Activated T-cell treated with anti-CD3 and anti-CD28 coated beads for 1 hour (primary cell): Measurements from ENCODE around the gene MTSS2.
"Not testable (repeated sequence)": the region's sequence is repeated elsewhere in the genome, so short reads cannot be mapped to it uniquely, and the experiment has no call there.

Source experiments
- DNase-seq: peaks from one replicate; pipeline ENCODE4 v3.0.0-alpha.2; 2020; ENCODE audit warnings: low read depth

The MTSS2 gene

GRCh38 chr16:70685061-70685937, 554 bp downstream of the MTSS2 start:
- DNase-seq, result no peak

GRCh38 chr16:70684146-70685060, 1.4 kb downstream of the MTSS2 start:
- no peak for DNase-seq

GRCh38 chr16:70683146-70683944, 2.5 kb downstream of the MTSS2 start:
- no peak for DNase-seq

GRCh38 chr16:70682239-70683145, 3.4 kb downstream of the MTSS2 start:
- DNase-seq, result no peak

- DNase-seq, result no peak
These were observed 4.2 kb downstream of the MTSS2 start for GRCh38 chr16:70681382-70682238.

GRCh38 chr16:70680495-70681381, 5.1 kb downstream of the MTSS2 start:
- DNase-seq, result no peak

GRCh38 chr16:70679671-70680494, 6.0 kb downstream of the MTSS2 start:
- DNase-seq, result no peak

GRCh38 chr16:70678898-70679670, 6.8 kb downstream of the MTSS2 start:
- DNase-seq, result no peak

GRCh38 chr16:70678121-70678897, 7.5 kb downstream of the MTSS2 start:
- no peak for DNase-seq

- no peak for DNase-seq
These were observed 8.2 kb downstream of the MTSS2 start for GRCh38 chr16:70677499-70678120.

DNA sequence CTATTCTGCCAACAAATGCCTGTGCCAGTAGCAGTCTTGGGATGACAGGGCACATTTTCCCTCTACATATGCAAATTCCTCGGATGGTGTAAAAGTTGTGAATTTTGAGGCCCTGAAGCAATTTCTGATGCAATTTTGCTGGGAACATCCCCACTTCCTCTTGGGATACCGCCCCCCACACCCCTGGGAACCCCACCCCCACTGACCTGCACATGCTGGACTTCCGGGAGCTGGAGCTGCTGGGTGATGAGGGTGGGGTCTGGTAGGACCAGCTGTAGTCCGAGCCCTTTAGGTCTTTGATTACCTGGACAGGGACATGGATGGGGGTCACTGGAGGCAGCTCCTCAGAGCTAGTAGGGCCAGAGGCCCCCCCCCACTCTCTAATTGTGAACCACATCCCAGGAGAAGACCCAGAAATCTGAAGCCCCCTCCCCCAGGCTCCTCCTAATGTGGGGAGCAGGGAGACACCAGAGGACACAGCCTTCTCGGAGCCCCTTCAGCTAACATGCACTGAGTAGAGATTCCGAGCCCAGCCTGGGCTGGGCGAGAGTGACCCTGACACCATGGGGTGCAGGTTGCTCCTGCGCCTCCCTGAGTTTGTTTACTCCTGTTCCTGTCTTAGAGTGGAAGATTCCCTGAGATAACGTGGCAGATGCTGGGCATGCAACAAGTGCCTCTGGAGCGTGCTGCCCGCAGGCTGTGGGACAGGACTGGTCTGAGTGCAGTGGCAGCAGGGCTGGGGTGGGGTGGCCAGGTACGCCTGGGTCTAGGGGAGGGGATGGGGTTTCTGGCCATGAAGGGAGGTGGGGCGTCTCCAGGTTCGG, 9.0 kb downstream of the MTSS2 start:
- DNase-seq, result no peak

DNA sequence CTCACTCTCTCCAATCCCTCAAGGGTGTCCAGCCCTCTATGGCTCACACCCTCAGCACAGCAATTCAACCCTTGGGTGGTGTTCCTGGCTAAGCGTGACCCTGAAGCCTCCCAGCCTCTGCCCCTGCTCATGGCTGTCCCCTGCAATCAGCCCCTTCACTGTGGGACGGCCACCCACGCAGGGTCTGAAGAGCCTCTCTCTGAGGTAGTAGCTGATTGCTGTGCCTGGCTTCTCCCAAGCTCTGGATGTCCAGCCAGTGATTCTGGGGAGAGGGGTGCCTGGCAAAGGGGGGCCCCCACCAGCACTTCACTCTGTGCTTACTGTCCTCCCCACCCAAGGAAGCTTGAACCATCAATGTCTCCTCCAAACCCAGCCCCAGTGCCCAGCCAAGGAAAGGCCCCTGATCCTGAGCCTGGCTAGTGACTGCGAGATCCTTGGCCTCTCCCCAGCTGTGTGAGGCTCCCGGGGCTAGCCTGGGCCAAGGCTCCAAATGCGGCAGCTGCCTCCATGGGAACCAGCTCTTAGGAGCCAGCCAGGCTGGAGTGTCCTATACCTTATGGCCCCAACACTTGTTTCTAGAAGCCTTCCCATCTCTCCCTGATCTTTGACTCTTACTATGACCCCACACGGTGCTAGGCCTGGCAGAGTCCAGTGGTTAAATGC, 9.9 kb downstream of the MTSS2 start:
- DNase-seq, result no peak

DNA sequence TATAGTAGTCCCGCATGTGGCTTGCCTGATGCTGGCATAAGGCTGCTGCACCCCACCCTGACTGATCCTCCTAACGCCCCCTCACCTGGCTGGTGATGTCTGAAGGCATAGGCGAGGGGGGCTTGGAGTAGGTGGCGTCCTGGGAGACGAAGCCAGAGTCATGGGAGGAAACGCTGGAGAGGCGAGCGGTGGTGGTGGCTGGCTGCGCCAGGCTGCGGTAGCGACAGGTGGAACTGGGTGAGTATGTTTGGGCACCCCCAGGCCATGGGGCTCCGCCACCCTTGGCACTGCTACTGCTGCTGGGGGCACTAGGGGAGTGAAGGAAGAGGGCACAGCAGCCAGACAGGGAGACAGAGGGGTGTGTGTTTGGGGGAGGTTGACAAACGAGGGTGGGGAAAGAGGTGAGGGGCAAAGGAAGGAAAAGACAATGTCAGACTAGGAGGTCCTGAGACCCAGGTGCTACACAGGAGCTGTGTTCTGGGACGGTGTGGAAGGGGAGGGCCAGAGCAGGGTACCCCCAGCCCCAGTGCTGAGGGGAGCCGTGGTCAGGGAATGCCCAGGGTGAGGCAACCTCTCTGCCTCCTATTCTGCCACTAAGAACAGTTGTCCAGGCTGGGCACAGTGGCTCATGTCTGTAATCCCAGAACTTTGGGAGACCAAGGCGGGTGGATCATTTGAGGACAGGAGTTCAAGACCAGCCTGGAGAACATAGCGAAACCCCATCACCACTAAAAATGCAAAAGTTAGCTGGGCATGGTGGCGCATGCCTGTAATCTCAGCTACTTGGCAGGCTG, 11.4 kb downstream of the MTSS2 start:
- DNase-seq, result no peak

DNA sequence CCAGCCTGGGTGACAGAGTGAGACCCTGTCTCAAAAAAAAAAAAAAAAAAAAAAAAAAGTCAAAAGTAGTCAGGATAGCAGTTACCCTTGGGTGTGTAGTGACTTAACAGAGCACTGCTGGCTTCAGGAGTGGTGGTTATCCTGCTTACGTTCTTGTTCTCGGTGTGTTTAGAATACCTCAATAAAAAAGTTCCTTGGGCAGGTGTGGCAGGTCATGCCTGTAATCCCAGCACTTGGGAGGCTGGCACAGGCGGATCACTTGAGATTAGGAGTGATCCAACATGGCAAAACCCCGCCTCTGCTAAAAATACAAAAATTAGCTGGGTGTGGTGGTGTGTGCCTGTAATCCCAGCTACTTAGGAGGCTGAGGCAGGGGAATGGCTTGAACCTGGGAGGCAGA, 14.9 kb downstream of the MTSS2 start:
- not testable (repeated sequence) for DNase-seq
